GM19099 (cell line): ENCODE measurements around the gene MAP9.

Experiments
- POLR2A ChIP-seq: IDR thresholded peaks from 3 replicates; pipeline ENCODE4 v1.6.1; 2011; ENCODE audit warnings: low read depth; ENCODE audit not compliant: insufficient read length; ENCODE audit errors: extremely low read depth

MAP9 gene

GRCh38 chr4:155376387-155377268 lies at the start of gene MAP9:
Gene MAP9, minus strand, starts transcription at chr4:155376965. Its CDS starts 1,115 bp downstream, at chr4:155375850.
- peak; percentile 22 for TF ChIP-seq POLR2A

- no peak for TF ChIP-seq POLR2A
Measured at GRCh38 chr4:155423671-155424070, 46.9 kb upstream of the MAP9 start.

- no peak for TF ChIP-seq POLR2A
Measured at GRCh38 chr4:155419266-155419665, 42.5 kb upstream of the MAP9 start.

- no peak for TF ChIP-seq POLR2A
Measured at GRCh38 chr4:155415662-155416061, 38.9 kb upstream of the MAP9 start.

- TF ChIP-seq POLR2A = no peak
Measured at GRCh38 chr4:155413451-155413850, 36.7 kb upstream of the MAP9 start.

GRCh38 chr4:155411546-155411945 lies 34.8 kb upstream of the MAP9 start:
- no peak for TF ChIP-seq POLR2A

GRCh38 chr4:155408796-155409195 lies 32.0 kb upstream of the MAP9 start:
- no peak for TF ChIP-seq POLR2A

GRCh38 chr4:155407480-155407879 lies 30.7 kb upstream of the MAP9 start:
- TF ChIP-seq POLR2A = no peak

GRCh38 chr4:155405059-155405458 lies 28.3 kb upstream of the MAP9 start:
- TF ChIP-seq POLR2A = no peak

- no peak for TF ChIP-seq POLR2A
Measured at GRCh38 chr4:155403886-155404285, 27.1 kb upstream of the MAP9 start.

GRCh38 chr4:155402941-155403340 lies 26.2 kb upstream of the MAP9 start:
- TF ChIP-seq POLR2A = no peak

- no peak for TF ChIP-seq POLR2A
Measured at GRCh38 chr4:155400893-155401292, 24.1 kb upstream of the MAP9 start.

GRCh38 chr4:155399974-155400697 lies 23.4 kb upstream of the MAP9 start:
- no peak for TF ChIP-seq POLR2A

GRCh38 chr4:155392481-155393184 lies 15.9 kb upstream of the MAP9 start:
- TF ChIP-seq POLR2A = no peak

- no peak for TF ChIP-seq POLR2A
Measured at GRCh38 chr4:155391932-155392331, 15.2 kb upstream of the MAP9 start.
